Measurements from ENCODE around the gene PCBP4.

PCBP4 gene

GRCh38 chr3:51921081-51921578 lies 46.1 kb downstream of the PCBP4 start:
- no peak overlapping the region for H3K4me3 ChIP-seq (ENCODE audit: low read length)
- no peak for TF ChIP-seq CTCF (conservative IDR thresholded peaks at IDR 0.05; ENCODE audit: low read length)
- DNase-seq (ENCODE audit: low read depth): no peak

- H3K4me3 ChIP-seq (ENCODE audit: low read length): no peak overlapping the region
- DNase-seq (ENCODE audit: low read depth): no peak
- no peak for TF ChIP-seq CTCF (conservative IDR thresholded peaks at IDR 0.05; ENCODE audit: low read length)
These were observed 50.8 kb downstream of the PCBP4 start for GRCh38 chr3:51916418-51916817.

- no peak overlapping the region for H3K4me3 ChIP-seq (ENCODE audit: low read length)
- DNase-seq (ENCODE audit: low read depth): no peak
- no peak for TF ChIP-seq CTCF (conservative IDR thresholded peaks at IDR 0.05; ENCODE audit: low read length)
These were observed 59.2 kb downstream of the PCBP4 start for GRCh38 chr3:51908026-51908425.

All from AG10803 (cell line).